Aorta (tissue), 5 donors: ENCODE measurements around the gene RPS18. TPM values are rescaled to one million over a fixed set of nuclear protein-coding genes. Genes with fewer than 3 reads are reported as not detected.

Experiments
- ATAC-seq: fragments of 200-7000 bp; cut with Tn5 transposase; one replicate; pipeline ENCODE4 v1.9.1; 2022; ENCODE audit warnings: moderate library complexity; ENCODE audit not compliant: low FRiP score
- DNase-seq, 2 donors: peaks; one replicate each; pipeline ENCODE4 v3.0.0-alpha.2; 2020
- H3K27ac ChIP-seq, 2 donors: one replicate each; pipeline ENCODE4 v1.5.1; 2013; ENCODE audit warnings: low read length in 2 of 2, mild to moderate bottlenecking in 2 of 2, moderate library complexity in 2 of 2, control low read depth in 1 of 2, inconsistent platforms in 1 of 2, low read depth in 1 of 2
- H3K27me3 ChIP-seq, 2 donors: one replicate each; pipeline ENCODE4 v1.6.1; 2013; ENCODE audit warnings: control low read depth in 1 of 2, low read length in 1 of 2, mild to moderate bottlenecking in 1 of 2, moderate library complexity in 1 of 2; ENCODE audit not compliant: insufficient read depth in 2 of 2, control insufficient read depth in 1 of 2
- H3K36me3 ChIP-seq, 2 donors: one replicate each; pipeline ENCODE4 v1.6.1; 2013; ENCODE audit warnings: control low read depth in 1 of 2, low read length in 1 of 2, mild to moderate bottlenecking in 1 of 2; ENCODE audit not compliant: insufficient read depth in 2 of 2, control insufficient read depth in 1 of 2
- H3K4me1 ChIP-seq, 2 donors: one replicate each; pipeline ENCODE4 v1.6.1; 2013; ENCODE audit warnings: low read length in 2 of 2, control low read depth in 1 of 2, mild to moderate bottlenecking in 1 of 2, moderate library complexity in 1 of 2; ENCODE audit not compliant: insufficient read depth in 2 of 2, control insufficient read depth in 1 of 2
- H3K4me3 ChIP-seq, 2 donors: one replicate each; pipeline ENCODE4 v1.5.1; 2013; ENCODE audit warnings: low read length in 2 of 2, control low read depth in 1 of 2, mild to moderate bottlenecking in 1 of 2
- H3K9me3 ChIP-seq: one replicate; pipeline ENCODE4 v1.6.1; 2013; ENCODE audit warnings: mild to moderate bottlenecking, low read length; ENCODE audit not compliant: control insufficient read depth
- WGBS, 2 donors: extraction: QIAGEN DNeasy Blood & Tissue Kit; methylation state at CpG; one replicate each; pipeline ENCODE4 v1.1.7; 2013; 5-methylcytosine and 5-hydroxymethylcytosine counted together
- intact Hi-C, 2 donors: fragments of 100-400 bp; cut with DNase I; formaldehyde crosslinking; loops; one replicate each; pipeline versions ENCODE4 v1.14.2 to v1.15.0; 2022
- polyA plus RNA-seq, 2 donors: library from polyadenylated mRNA; stranded (reverse); fragments of 200-250 nt; gene quantifications; one replicate each; pipeline ENCODE4 v1.2.3, GENCODE V29; 2013
- total RNA-seq, 2 donors: library from RNA; stranded (reverse); fragmentation: NEBNext Ultra II Directional; extraction: Animal tissue kit (Norgen Biotek cat#: 25700); gene quantifications; one replicate each; pipeline ENCODE4 v1.2.1, GENCODE V29; 2021
- donor health status: healthy with polysubstance abuse.
- donor health status: Bipolar disorder and iron deficiency.
- donor health status: DM: no; HTN: no; CAD: no.
- donor health status: DM: no; HTN: no; CAD: no.
- donor health status: DM: yes; HTN: yes; CAD: no.

Gene RPS18
- total and polyA plus RNA-seq, 4 donors, result 1,497 to 5,431 (median 2,893) TPM

DNA sequence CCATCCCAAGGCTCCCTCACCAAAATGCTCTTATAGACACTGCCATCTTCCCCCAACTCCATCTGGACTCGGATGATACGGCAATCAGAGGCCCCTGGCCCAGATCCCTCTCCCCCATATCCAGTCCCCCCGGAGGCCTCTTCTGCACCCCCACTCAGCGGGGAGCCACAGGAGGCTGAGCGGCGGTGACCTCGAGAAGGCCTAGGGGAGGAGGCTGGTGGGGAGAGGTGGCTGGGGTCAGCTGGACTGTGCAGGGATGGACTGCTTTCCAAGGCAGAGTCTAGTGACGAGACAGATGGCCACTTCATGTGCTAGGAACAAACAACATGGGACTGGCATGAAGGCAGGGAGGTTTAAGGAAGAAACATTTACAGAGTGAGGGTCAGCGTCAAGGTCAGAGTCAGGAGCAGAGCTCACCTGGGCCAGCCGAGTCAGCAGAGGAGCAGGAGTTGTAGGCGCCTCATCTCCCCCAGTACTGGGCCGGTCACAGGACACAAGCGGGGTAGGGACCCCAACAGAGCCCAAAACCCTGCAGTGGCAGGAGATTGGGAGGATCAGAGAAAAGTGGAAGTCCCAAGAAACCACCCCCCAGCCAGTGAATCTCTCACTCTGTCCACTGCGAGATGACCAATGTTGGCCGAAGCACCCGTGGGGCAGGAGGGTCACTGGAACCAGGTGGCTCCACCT lies 21.3 kb downstream of the RPS18 start:
- H3K36me3 ChIP-seq, result no peaks in the 10 kb centered on the region
- 82% methylated on average over 16 of the region's 16 CpGs for WGBS, 2 donors

DNA sequence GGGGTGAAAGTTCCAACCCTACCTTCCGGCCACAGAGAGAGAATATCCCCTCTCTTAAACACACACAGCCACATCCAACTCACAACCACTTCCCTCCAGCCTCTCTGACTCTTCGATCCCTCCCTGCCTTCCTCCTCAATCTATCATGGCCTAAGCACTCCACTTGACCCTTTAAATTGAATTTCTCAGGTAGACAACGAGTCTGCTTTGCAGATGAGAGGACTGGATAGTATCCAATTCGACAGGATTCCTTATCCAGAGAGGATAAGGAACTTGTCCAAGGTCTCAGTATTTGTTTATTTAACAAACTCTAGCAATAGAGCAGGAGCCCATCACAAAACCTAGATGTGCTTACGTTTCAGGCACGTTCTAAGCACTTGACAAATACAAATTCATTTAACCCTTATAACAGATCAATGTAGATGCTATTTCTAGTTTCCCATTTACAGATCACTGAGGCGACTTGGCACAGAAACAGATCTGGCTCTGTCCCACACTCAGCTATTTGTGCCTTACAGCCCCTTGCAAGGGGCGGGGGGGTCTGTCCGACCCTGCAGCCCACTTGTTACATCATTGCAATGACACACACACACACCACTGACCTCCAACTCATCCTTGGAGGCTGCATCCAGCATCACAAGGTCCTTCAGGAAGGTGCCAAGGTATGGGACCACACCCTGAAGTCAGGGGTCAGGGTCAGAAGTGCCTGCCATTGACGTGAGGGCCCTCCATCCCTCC lies 22.4 kb downstream of the RPS18 start:
- no peaks in the 10 kb centered on the region for H3K4me1 ChIP-seq

More for the DNA sequence above, 21.3 kb downstream of the RPS18 start:
- Histone ChIP-seq H3K27me3 (no peaks in the 10 kb centered on the region), H3K27ac (no peak overlapping the region), H3K9me3 (no peaks in the 10 kb centered on the region), H3K4me3 (no peak overlapping the region), H3K4me1 (no peaks in the 10 kb centered on the region)
- ATAC-seq, result no peak
- intact Hi-C loops, result no loop called here
- DNase-seq, result no peak

DNA sequence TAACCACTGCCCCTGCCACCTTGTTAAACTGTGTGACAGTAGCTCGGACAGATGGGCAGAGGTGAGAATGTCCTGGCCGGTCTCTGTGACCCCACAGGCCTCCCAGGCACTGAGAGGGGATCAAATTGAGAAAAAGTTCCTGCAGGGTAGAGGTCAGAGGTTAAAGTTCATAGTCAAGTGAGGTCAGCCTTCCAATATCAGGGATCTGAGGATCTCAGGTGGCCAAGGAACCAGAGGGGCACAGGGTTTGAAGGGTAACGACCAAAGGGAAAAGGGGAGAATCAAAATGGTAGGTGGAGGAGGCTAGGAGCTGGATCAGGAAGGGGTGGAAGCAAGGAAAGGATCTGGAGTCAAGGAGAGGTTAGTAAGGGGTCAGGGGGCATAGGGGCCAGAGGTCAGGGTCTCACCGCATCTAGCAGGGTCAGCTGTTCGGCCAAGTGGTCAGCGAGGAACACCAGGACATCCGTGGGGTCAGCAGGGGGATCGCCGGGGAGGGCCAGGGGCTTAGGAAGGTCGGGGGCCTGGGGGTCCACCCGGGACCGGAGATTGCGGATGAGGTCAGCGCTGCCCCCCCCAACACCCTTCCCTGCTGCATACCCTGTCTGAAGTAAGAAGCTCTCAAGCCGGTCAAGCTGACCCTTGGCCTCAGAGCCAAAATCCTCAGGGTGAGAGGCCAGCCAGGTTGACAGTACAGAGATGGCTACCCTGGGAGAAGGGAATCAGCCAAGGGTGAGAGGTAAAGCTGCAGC lies 23.9 kb downstream of the RPS18 start:
- no peaks in the 10 kb centered on the region for H3K9me3 ChIP-seq
- DNase-seq (no peak), ATAC-seq (no peak)
- WGBS, 2 donors, result 82 to 84% methylated on average over 14 to 15 of the region's 15 CpGs
- H3K27me3 ChIP-seq, result no peaks in the 10 kb centered on the region
- intact Hi-C loops, result no loop called here
- no peak overlapping the region for H3K4me3 ChIP-seq
- H3K36me3 ChIP-seq, result no peaks in the 10 kb centered on the region
- no peaks in the 10 kb centered on the region for H3K4me1 ChIP-seq
- no peak overlapping the region for H3K27ac ChIP-seq

More for the DNA sequence above, 22.4 kb downstream of the RPS18 start:
- H3K4me3 ChIP-seq, result no peak overlapping the region
- ATAC-seq (no peak), DNase-seq (peak in 1 of 2 donors; percentile 26)
- 66 to 72% methylated on average over 10 of the region's 10 CpGs for WGBS, 2 donors
- H3K27me3 ChIP-seq, result no peaks in the 10 kb centered on the region
- intact Hi-C loops, result no loop called here
- H3K36me3 ChIP-seq, result no peaks in the 10 kb centered on the region
- no peaks in the 10 kb centered on the region for H3K9me3 ChIP-seq
- H3K27ac ChIP-seq, result no peak overlapping the region

DNA sequence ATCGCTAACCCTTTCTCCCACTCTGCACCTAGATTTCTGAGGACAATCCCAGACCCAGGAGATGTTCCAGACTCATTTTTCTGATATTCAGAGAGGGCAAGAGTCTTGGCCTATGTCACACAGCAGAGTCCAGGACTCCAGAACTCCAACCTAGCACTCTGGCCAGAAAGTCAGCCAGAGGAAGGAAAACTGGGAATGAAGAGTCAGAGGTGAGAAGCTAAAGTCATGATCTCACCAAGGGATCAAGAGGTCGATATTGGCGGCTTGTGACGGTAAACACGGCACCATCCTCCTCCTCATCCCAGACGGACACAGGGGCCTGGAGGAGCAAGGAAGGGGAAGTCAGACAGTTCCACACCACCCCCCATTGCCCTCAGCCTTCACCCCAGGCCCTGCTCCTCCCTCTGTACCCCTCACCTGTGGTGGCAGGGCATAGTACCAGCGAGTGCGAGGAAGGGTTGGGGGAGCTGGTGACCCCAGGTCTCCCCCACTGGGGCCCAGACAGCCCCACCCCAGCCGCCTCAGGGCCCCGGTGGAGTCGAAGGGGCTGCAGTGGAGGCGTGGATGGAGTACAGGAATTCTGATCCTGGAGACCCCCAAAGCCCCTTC lies 25.0 kb downstream of the RPS18 start:
- intact Hi-C loops, result no loop called here
- whole genome bisulfite sequencing, 2 donors, result 69 to 74% methylated on average over 12 of the region's 12 CpGs
- Histone ChIP-seq H3K27me3 (no peaks in the 10 kb centered on the region), H3K27ac (peak overlapping the region in 1 of 2 donors; percentile 34), H3K4me3 (no peak overlapping the region), H3K36me3 (no peaks in the 10 kb centered on the region), H3K4me1 (no peaks in the 10 kb centered on the region), H3K9me3 (no peaks in the 10 kb centered on the region)
- ATAC-seq, result no peak
- DNase-seq, result no peak

GRCh38 chr6:33297406-33297955 lies 25.6 kb downstream of the RPS18 start:
- Histone ChIP-seq H3K27ac (peak overlapping the region in 1 of 2 donors; percentile 34), H3K4me1 (no peaks in the 10 kb centered on the region), H3K27me3 (no peaks in the 10 kb centered on the region), H3K4me3 (peak overlapping the region; percentile 66 to 75), H3K9me3 (no peaks in the 10 kb centered on the region), H3K36me3 (no peaks in the 10 kb centered on the region)
- DNase-seq (no peak), ATAC-seq (no peak)
- 8 to 11% methylated on average over 15 to 16 of the region's 16 CpGs for WGBS, 2 donors
- intact Hi-C loops, result no loop called here

GRCh38 chr6:33297956-33298772 lies 26.3 kb downstream of the RPS18 start:
- Histone ChIP-seq H3K27me3 (no peaks in the 10 kb centered on the region), H3K27ac (peak overlapping the region in 1 of 2 donors; percentile 81), H3K4me1 (no peaks in the 10 kb centered on the region), H3K9me3 (no peaks in the 10 kb centered on the region), H3K4me3 (peak overlapping the region; percentile 66 to 75), H3K36me3 (no peaks in the 10 kb centered on the region)
- ATAC-seq (peak; percentile 70), DNase-seq (peak; percentile 85 to 86)
- intact Hi-C loops, result no loop called here
- 1% methylated on average over 35 to 42 of the region's 42 CpGs for WGBS, 2 donors

GRCh38 chr6:33298773-33299236 lies 26.9 kb downstream of the RPS18 start, which contains the start of gene RGL2:
RGL2 (minus strand) TSS chr6:33298942; CDS start chr6:33298610, 332 bp downstream.
- WGBS, 2 donors, result 0 to 1% methylated on average over 26 to 34 of the region's 34 CpGs
- Histone ChIP-seq H3K4me1 (no peaks in the 10 kb centered on the region), H3K27ac (peak within 1 kb of the TSS; percentile 29 to 84), H3K9me3 (no peaks in the 10 kb centered on the region), H3K36me3 (peaks cover 0 to under 1% of the 10 kb centered on the region in 2 donors), H3K27me3 (no peaks in the 10 kb centered on the region), H3K4me3 (peak within 1 kb of the TSS; percentile 66 to 75)
- peak; percentile 91 for ATAC-seq
- peak; percentile 94 to 96 for DNase-seq
- intact Hi-C loops, result no loop called here
